Effector CD8-positive, alpha-beta T cell (primary cell): ENCODE results near the gene SEC23A.
"Not testable (repeated sequence)": the region's sequence is repeated elsewhere in the genome, so short reads cannot be mapped to it uniquely, and the experiment has no call there.

Source experiments
- DNase-seq: peaks from one replicate; lab custom pipeline; 2025; lab: John Stamatoyannopoulos, UW

The SEC23A gene

DNA sequence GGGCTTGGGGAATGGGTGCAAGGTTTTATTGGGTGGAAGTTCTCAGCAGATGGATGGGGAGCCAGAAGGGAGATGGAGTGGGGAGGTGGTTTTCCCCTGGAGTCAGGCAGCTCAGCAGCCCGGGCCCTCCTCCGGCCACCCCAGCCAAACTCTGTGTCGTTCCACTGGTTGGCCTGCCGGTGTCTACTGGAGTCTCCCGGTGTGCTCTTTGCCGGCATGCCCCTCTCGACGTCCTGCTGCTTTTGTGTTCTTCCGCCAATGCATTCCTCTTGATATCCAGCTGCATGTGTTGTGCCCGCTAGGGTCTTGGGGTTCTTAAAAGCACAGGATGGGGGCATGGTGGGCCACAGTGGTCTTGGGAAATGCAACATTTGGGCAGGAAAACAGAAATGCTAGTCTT is 72.8 kb downstream of the SEC23A start:
- no peak for DNase-seq

DNA sequence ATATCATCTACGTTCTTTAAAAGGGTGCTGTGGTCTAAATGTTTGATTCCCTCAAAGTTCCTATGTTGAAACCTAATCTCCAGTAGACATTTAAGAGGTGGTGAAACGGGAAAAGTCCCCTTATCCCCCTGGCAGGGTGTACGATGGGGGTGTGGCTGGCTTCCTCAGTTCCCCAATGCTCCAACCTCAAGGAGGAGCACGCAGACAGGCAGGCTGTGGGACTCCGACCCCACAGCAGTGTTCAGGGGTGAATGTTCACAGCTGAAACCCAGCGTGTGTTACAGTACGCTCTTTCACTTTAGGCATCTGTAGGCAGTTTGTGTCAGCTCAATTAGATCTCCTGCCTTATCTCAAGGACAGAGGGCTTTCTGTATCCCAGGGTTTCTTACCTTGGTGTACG is 73.2 kb downstream of the SEC23A start:
- no peak for DNase-seq

DNA sequence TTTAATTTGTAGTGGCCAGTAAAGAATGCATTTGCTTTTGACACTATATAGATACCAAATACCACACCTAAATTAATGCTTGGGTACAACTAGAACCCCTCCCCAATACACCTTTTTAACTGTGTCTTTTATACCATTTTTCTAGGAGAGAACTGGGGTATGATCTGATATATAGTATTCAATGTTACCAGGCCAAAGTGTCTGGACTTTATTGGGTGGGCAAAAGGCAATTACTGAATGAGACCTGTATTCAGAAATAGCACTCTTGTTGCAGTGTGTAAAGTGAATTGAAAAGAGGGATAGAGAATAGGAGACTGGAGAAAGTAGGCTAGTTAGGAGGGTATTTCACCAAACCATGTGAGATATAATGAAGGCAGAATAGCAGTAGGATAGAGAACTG is 74.4 kb downstream of the SEC23A start:
- DNase-seq: no peak

GRCh38 chr14:39025810-39026627 is 77.0 kb downstream of the SEC23A start:
- no peak for DNase-seq

DNA sequence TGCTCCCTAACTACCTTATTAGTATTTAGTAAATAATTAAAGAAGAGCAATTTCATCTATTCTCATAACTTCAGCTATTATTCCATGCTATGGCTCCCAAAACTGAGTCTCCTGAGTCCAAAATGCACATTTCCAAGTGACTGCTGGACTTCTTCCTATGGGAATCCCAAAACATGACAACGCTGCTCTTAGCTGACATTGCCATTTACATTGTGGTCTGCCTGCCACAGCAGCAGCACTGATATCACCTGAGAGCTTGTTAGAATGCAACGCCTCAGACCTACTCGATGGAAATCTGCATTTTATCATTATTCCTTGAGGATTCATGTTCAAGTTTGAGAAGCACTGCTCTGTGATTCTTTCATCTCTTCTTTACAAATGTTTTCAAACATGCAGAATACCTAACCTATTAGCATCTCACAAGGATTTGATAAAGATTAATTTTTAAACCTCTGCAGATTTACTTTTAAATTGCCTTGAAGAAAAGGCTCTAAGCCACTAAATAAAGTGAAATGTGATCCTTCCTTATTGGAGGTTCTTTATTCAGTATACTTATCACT is 77.7 kb downstream of the SEC23A start:
- no peak for DNase-seq

DNA sequence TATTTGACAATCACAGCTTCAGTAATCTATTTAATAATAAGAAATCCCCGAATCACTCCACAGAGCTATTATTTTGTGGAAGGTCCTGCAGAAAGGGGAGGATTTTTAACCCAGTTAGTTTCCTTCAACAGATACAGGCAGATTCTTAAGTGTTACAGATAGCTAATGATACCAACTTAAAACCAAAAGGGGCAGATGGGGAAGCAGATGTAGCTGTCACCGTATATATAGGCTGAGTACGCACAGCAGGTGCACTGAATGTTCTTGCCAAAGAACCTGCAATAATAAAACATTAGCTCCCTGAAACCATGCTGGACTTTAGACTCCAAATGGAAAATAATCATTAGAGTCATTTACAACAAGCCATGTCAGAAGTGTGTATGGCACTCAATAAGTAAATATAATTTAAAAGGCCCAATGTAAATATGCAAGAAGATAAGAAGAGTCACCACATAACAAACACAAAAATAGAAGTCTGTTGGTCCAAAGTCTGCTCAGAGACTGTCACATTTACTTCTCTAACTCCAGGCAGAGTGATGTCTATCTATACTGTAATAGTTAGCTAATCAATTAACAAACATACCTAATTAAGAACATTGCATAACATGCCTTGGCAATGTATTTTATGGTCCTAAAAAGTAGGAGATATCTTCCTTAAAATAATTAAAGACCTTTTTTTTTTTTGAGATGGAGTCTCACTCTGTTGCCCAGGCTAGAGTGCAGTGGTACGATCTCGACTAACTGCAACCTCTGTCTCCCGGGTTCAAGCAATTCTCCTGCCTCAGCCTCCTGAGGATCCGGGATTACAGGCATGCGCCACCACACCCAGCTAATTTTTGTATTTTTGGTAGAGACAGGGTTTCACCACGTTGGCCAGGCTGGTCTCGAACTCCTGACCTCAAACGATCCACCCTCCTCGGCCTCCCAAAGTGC is 78.8 kb downstream of the SEC23A start:
- no peak for DNase-seq

- not testable (repeated sequence) for DNase-seq
These were observed 85.7 kb downstream of the SEC23A start for GRCh38 chr14:39017096-39018016.

DNA sequence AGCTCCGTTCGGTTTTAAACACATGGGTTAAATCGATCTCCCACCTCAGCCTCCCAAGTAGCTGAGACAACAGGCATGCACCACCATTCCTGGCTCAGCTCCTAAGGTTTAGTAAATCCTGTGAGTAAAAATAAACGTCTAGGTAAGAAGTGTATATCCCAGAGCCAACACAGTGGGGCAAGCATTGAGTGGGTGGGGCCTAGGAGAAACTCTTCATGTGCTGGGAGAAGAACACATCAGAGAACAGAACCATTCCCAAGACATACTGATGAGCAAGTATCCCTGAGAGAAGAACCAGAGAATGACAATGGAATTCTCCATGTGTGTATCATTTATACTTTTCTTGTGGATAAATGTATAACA is 86.3 kb downstream of the SEC23A start:
- no peak for DNase-seq

- no peak for DNase-seq
These were observed 87.0 kb downstream of the SEC23A start for GRCh38 chr14:39015964-39016577.

- no peak for DNase-seq
These were observed 87.6 kb downstream of the SEC23A start for GRCh38 chr14:39015360-39015961.

DNA sequence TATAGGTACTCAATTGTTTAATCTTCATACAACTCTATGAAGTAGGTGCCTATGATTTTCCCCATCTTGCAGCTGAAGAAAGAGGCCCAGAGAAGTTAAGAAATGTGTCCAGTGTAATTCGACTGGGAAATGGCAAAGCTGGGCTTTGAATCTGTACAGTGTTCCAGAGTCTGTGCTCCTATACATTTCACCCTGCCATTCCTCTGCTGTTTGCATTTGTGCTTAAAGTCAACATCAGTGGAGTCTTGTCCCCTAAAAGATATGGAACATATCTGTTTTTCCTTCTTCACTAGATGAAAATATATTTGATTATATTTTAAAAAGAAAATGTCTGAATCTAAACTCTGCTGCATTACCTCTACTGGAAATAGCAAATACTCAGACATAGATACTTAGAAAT is 88.6 kb downstream of the SEC23A start:
- DNase-seq: no peak

DNA sequence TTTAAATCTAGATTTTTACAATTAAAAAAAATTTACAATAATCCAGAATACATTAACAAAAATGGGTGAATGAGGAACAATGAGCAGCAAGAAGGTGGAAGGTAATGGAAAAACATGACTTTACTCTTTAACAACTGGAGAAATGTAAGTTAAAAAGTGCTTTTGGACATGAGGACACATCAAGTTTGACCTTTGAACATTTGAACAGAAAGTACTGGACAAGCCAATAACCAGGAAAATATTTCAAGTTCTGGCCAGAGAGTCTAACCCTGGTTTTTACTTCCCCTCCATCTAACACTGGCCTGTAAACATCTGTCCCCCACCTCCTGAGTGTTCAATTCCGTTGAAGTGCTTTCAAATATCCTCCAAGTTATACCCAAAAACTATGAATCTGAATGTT is 94.1 kb downstream of the SEC23A start:
- not testable (repeated sequence) for DNase-seq

DNA sequence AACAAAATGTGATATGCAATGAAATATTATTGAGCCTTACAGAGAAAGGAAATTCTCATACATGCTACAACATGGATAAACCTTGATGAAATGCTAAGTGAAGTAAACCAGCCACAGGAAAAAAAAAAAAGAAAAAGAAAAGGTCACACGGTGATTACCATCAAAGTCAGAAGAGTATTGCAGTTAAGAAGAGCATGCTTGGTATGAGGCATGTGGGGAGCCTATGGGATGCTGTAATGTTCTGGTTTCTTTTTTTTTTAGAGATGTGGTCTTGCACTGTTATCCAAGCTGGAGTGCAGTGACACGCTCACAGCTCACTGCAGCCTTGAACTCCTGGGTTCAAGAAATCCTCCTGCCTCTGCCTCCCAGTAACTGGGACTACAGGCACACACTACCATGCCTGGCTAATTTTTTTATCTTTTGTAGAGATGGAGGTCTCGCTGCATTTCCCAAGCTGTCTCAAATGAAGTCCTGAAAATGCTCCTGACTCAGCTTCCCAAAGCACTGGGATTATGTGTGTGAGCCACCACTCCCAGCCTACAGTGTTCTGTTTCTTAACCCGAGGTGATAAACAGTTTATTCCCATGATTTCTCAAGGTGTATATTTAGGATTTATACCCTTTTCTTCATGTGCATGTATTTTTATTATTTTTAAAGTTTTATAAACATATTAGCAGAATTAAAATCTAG is 96.2 kb downstream of the SEC23A start:
- no peak for DNase-seq

- DNase-seq: no peak
These were observed 97.8 kb downstream of the SEC23A start for GRCh38 chr14:39005044-39005880.

GRCh38 chr14:38999949-39000348 is 103.1 kb downstream of the SEC23A start:
- DNase-seq: no peak

DNA sequence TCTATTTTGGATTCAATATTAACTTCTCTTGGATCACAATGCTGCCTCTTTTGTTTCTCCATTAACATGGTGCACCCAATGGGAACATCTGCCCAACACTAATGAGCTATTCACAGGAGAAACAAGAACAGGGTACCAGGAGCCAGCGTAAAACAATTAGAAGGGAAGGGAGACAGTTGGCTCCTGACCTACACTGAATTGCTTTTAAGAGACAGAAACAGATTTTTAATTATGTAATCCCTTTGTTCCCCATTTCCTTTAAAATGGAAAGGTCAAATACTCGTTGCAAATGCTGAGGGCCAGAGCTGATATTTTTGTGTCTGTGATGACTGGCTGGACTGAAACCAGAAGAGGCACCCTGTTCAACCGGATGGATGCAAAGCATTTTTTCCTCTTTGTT is 108.3 kb downstream of the SEC23A start:
- no peak for DNase-seq

DNA sequence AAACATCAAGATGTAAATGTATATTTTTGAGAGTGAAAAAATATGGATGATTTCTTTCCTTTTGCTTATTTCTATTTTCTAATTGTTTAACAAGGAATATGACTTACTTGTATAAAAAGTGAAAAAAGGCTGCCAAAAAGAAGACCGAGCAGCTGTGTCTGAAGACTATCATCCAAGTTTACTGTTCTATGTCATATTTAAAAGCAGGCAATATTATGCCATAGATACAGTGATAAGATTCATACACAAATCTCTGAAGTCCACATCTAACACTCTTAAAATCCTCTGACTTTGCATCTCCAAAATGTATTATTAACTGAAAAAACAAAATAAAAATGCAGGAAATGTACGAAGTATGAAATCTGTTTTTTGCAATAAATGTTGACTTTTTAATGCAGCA is 109.1 kb downstream of the SEC23A start:
- no peak for DNase-seq

DNA sequence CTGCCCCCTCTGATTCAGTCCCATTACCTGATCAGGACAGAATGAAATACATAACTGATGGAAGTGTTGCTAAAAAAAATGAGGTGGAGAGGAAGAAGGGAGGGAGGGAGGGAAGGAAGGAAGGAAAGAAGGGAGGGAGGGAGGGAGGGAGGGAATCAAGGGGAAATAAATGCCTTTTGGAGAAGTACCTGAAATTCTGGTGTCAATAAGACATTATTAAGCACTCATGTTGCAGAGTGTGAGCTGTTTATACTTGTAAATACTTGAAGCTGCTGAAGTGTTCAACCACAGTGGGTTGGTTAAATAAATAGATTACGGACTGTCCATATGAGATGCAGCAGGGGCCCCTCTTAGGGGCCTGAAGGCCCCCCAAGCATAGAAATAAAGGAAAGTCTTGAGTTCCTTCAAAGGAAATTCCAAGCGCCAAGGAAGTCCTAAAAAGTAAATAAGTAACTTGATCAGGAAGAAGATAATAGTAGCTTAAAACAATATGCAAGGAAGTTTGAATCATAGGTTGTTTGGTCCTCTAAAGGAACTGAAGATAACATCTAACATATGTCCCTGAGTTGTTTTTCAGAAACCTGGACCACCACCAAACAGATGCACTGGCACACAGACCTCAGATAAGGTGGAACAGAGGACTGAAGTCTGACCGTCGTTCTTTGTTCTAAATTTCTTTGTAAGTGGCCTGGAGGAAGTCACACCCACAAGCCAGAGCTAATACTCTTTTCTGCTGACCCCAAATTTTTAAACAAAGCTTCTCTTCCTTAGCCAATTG is 110.8 kb downstream of the SEC23A start:
- no peak for DNase-seq
